ENCODE measurements around the gene ADAMTS19. TPM values are rescaled to one million over a fixed set of nuclear protein-coding genes. Genes with fewer than 3 reads are reported as not detected.
A peak's percentile ranks its signal among the peaks of the same experiment; 100 is the strongest.

The ADAMTS19 gene
- total RNA-seq, 1 experiment from 2014 or later: 20.3 TPM

DNA sequence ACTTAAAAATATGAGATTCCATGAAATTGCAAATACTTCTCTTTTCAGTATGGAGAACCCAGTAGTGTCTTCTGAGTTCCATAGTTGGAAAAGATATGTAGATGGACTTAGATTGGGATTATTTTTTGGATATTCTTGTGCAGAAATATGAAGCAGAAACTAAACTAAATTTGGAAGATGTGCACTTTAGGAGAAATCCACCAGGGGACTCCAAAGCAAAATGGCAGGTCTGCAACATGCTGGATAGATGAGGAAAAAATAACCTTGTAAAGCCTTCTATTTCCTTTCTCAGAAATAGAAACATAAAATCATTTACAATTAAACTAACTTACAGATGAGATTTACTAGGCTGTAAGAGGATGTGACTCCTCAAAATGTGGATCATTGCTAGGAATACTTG lies 238.6 kb downstream of the ADAMTS19 start:
- no peaks in the 10 kb centered on the region for H3K9me3 Mint-ChIP-seq

More for the DNA sequence above, 238.6 kb downstream of the ADAMTS19 start:
- Histone ChIP-seq H3K9ac (ENCODE audit: extremely low read depth, insufficient read length, low read length) (no peak overlapping the region), H3K14ac (ENCODE audit: insufficient read depth, low read length) (no peak overlapping the region), H2BK12ac (ENCODE audit: insufficient read length, low read depth, low read length) (no peak overlapping the region), H2BK5ac (ENCODE audit: insufficient read length, low read length) (no peak overlapping the region), H3K23ac (ENCODE audit: insufficient read length, low read depth, low read length) (no peak overlapping the region), H3K4me2 (ENCODE audit: insufficient read depth, insufficient read length, low read length) (no peak overlapping the region), H4K20me1 (ENCODE audit: control insufficient read depth, insufficient read depth, insufficient read length) (no peaks in the 10 kb centered on the region), H2BK15ac (ENCODE audit: low read depth, low read length) (no peak overlapping the region), H4K8ac (replicated peaks; ENCODE audit: insufficient read length, low read depth, low read length) (no peak overlapping the region), H2AFZ (ENCODE audit: low read length) (no peak overlapping the region), H4K91ac (ENCODE audit: insufficient read length, low read depth, low read length) (no peak overlapping the region), H3K18ac (ENCODE audit: insufficient read length, low read depth, low read length) (no peak overlapping the region), H4K5ac (ENCODE audit: insufficient read length, low read depth, low read length) (no peak overlapping the region), H3K9me3 (ENCODE audit: control insufficient read depth, low read depth, low read length) (no peaks in the 10 kb centered on the region), H2AK5ac (ENCODE audit: insufficient read length, low read length) (no peak overlapping the region), H3K27me3 (ENCODE audit: insufficient read depth, low read length) (no peaks in the 10 kb centered on the region), H3K56ac (ENCODE audit: insufficient read length, low read depth, low read length) (no peak overlapping the region), H3T11ph (ENCODE audit: low read length) (no peak overlapping the region), H3K4ac (ENCODE audit: low read depth, low read length) (no peak overlapping the region), H3K23me2 (ENCODE audit: insufficient read length, low read depth, low read length, poor library complexity, severe bottlenecking) (no peaks in the 10 kb centered on the region), H3K79me1 (ENCODE audit: insufficient read depth, low read depth, low read length, poor library complexity, severe bottlenecking) (no peaks in the 10 kb centered on the region), H2BK120ac (ENCODE audit: low read depth, low read length, poor library complexity, severe bottlenecking) (no peak overlapping the region), H3K27ac (ENCODE audit: insufficient read length, low read depth, low read length) (no peak overlapping the region), H2BK20ac (ENCODE audit: low read depth, low read length, poor library complexity, severe bottlenecking) (no peak overlapping the region), H3K4me1 (ENCODE audit: insufficient read depth, low read length) (no peaks in the 10 kb centered on the region), H3K79me2 (ENCODE audit: insufficient read depth, low read length) (no peaks in the 10 kb centered on the region)
- no peak overlapping the region for H3K27ac Mint-ChIP-seq
- H3K4me3 Mint-ChIP-seq: no peak overlapping the region
- no peak for DNase-seq
- TF ChIP-seq, protein P1, sequence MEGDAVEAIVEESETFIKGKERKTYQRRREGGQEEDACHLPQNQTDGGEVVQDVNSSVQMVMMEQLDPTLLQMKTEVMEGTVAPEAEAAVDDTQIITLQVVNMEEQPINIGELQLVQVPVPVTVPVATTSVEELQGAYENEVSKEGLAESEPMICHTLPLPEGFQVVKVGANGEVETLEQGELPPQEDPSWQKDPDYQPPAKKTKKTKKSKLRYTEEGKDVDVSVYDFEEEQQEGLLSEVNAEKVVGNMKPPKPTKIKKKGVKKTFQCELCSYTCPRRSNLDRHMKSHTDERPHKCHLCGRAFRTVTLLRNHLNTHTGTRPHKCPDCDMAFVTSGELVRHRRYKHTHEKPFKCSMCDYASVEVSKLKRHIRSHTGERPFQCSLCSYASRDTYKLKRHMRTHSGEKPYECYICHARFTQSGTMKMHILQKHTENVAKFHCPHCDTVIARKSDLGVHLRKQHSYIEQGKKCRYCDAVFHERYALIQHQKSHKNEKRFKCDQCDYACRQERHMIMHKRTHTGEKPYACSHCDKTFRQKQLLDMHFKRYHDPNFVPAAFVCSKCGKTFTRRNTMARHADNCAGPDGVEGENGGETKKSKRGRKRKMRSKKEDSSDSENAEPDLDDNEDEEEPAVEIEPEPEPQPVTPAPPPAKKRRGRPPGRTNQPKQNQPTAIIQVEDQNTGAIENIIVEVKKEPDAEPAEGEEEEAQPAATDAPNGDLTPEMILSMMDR (conservative IDR thresholded peaks at IDR 0.05): peak; percentile 42; the same call in 2 of the 3 replicates
- peaks cover 4 to 19% (median 14%) of the 10 kb centered on the region in 3 experiments; a peak in 6 of 7 replicates for H3K36me3 Mint-ChIP-seq (ENCODE audit: insufficient read depth in 1 of 3, low read depth in 3 of 3)
- no peaks in the 10 kb centered on the region for H3K27me3 Mint-ChIP-seq (ENCODE audit: low read depth)
- no peaks in the 10 kb centered on the region for H3K4me1 Mint-ChIP-seq
